Lung (tissue), 12 donors: ENCODE results near the gene GNA12. TPM values are rescaled to one million over a fixed set of nuclear protein-coding genes. Genes with fewer than 3 reads are reported as not detected.

ENCODE experiments used
- ATAC-seq: fragments of 200-7000 bp; cut with Tn5 transposase; one replicate; pipeline ENCODE4 v1.9.1; 2020; ENCODE audit warnings: moderate number of reproducible peaks; ENCODE audit not compliant: insufficient read depth, low FRiP score
- DNase-seq, 3 donors: peaks; one replicate each; pipeline ENCODE4 v3.0.0-alpha.2; 2013 to 2017
- H3K27ac ChIP-seq, 2 donors: one replicate each; pipeline ENCODE4 v1.5.1; 2013; ENCODE audit warnings: mild to moderate bottlenecking in 2 of 2, moderate library complexity in 2 of 2, control low read depth in 1 of 2, inconsistent platforms in 1 of 2, low read depth in 1 of 2, low read length in 1 of 2
- H3K27me3 ChIP-seq, 3 donors: one replicate each; pipeline ENCODE4 v1.5.1; 2013; ENCODE audit warnings: low read length in 2 of 3; ENCODE audit not compliant: control insufficient read depth in 3 of 3, insufficient read depth in 3 of 3
- H3K36me3 ChIP-seq, 4 donors: one replicate each; pipeline ENCODE4 v1.5.1; 2013; ENCODE audit warnings: low read length in 4 of 4, mild to moderate bottlenecking in 1 of 4, moderate library complexity in 1 of 4; ENCODE audit not compliant: control insufficient read depth in 4 of 4, insufficient read depth in 4 of 4
- H3K4me1 ChIP-seq, 5 donors: one replicate each; pipeline ENCODE4 v1.5.1; 2013; ENCODE audit warnings: low read length in 5 of 5, mild to moderate bottlenecking in 2 of 5, moderate library complexity in 1 of 5; ENCODE audit not compliant: control insufficient read depth in 5 of 5, insufficient read depth in 5 of 5
- H3K4me3 ChIP-seq: one replicate; pipeline ENCODE4 v1.5.1; 2013; ENCODE audit warnings: mild to moderate bottlenecking, control low read depth, moderate library complexity
- H3K9ac ChIP-seq, 2 donors: one replicate each; pipeline ENCODE4 v1.5.1; 2013; ENCODE audit warnings: low read length in 2 of 2, control low read depth in 1 of 2; ENCODE audit not compliant: insufficient read depth in 1 of 2
- H3K9me3 ChIP-seq, 4 donors: one replicate each; pipeline ENCODE4 v1.5.1; 2013; ENCODE audit warnings: low read length in 3 of 4, mild to moderate bottlenecking in 1 of 4, moderate library complexity in 1 of 4; ENCODE audit not compliant: control insufficient read depth in 4 of 4, insufficient read depth in 3 of 4
- WGBS, 2 donors: extraction: QIAGEN DNeasy Blood & Tissue Kit; methylation state at CpG; one replicate each; pipeline ENCODE4 v1.1.7; 2013; 5-methylcytosine and 5-hydroxymethylcytosine counted together
- polyA plus RNA-seq, 2 donors: library from polyadenylated mRNA; stranded (reverse); fragments of 200-250 nt; gene quantifications; one replicate each; pipeline ENCODE4 v1.2.1, GENCODE V29; 2013
- total RNA-seq, 2 donors: library from RNA; depleted of rRNA in 1 of 2; stranded (reverse); fragments of >200 nt in 1 of 2; gene quantifications; one replicate each; pipeline ENCODE4 v1.2.1, GENCODE V29; 2014 to 2021
- TF ChIP-seq, protein P1 (sequence below): IDR thresholded peaks from 2 replicates; pipeline ENCODE4 v1.5.1; 2012; ENCODE audit warnings: mild to moderate bottlenecking; ENCODE audit errors: control extremely low read depth, extremely low read depth
- donor health status: control.
- donor health status: control.
- donor health status: Bipolar disorder and iron deficiency.
- donor health status: healthy.
- donor health status: DM: yes; HTN: yes; CAD: no.

GNA12 gene
- total and polyA plus RNA-seq, 4 donors: 11.0 to 51.9 (median 33.5) TPM

DNA sequence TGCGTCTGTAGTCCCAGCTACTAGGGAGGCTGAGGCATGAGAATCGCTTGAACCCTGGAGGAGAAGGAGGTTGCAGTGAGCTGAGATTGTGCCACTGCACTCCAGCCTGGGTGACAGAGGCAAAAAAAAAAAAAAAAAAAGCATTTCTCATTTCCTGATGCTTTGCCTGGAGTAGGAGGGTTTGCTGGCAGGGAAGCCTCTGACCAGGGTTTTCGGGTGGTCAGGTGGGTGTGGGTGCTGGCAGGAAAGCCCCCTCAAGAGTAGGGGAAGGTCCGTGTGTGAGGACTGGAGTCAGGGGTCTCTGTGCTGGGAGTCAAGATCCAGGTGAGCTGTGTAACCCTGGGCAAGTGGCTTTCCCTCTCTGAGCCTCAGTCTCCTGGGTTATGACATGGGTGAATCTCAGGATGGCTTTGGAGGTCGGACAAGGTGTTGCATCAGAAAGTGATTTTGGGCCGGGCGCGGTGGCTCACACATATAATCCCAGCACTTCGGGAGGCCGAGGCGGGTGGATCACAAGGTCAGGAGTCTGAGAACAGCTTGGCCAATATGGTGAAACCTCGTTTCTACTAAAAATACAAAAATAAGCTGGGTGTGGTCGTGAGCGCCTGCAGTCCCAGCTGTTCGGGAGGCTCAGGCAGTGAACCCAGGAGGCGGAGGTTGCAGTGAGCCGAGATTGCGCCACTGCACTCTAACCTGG is 152.9 kb downstream of the GNA12 start:
- ATAC-seq: no peak
- TF ChIP-seq, protein P1, sequence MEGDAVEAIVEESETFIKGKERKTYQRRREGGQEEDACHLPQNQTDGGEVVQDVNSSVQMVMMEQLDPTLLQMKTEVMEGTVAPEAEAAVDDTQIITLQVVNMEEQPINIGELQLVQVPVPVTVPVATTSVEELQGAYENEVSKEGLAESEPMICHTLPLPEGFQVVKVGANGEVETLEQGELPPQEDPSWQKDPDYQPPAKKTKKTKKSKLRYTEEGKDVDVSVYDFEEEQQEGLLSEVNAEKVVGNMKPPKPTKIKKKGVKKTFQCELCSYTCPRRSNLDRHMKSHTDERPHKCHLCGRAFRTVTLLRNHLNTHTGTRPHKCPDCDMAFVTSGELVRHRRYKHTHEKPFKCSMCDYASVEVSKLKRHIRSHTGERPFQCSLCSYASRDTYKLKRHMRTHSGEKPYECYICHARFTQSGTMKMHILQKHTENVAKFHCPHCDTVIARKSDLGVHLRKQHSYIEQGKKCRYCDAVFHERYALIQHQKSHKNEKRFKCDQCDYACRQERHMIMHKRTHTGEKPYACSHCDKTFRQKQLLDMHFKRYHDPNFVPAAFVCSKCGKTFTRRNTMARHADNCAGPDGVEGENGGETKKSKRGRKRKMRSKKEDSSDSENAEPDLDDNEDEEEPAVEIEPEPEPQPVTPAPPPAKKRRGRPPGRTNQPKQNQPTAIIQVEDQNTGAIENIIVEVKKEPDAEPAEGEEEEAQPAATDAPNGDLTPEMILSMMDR: no peak
- Histone ChIP-seq H3K4me1 (peaks cover 0 to 16% (median 0%) of the 10 kb centered on the region in 5 donors), H3K27me3 (peaks cover 0 to 27% (median 23%) of the 10 kb centered on the region in 3 donors), H3K27ac (no peak overlapping the region), H3K36me3 (no peaks in the 10 kb centered on the region), H3K9ac (no peak overlapping the region), H3K4me3 (no peak overlapping the region), H3K9me3 (peaks cover 0 to 3% (median 0%) of the 10 kb centered on the region in 4 donors)
- WGBS, 2 donors: 76 to 85% methylated on average over 18 of the region's 18 CpGs
- no peak for DNase-seq

DNA sequence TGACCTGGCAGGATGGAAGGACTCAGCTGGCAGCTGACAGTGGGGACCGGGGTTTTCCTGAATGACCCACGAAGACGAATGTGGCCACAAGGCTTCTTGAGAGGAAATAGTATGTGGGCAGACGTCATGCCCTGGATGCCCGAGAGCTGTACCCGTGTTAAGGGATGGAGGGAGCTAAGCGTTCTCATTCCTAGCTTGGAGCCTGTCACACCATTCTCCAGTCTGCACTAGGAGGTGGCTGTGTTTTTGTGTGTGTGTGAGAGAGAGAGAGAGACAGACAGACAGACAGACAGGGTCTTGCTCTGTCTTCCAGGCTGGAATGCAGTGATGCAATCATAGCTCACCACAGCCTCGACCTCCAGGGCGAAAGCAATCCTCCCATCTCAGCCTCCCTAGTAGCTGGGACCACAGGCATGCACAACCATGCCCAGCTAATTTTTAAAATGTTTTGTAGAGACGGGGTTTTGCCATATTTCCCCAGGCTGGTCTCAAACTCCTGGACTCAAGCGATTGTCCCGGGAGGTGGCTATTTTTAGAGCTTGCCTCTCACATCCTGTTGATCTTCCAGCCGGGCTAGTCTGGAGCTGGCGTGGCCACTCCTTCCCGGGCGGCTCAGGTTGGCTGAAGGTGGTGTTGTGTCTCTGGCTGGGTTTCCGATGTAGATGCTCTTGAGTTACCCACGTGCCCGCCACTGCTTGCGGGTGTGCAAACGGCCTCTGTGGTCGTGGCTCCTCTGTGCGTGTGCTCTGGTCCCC is 154.0 kb downstream of the GNA12 start:
- Histone ChIP-seq H3K4me1 (peaks cover 0 to 16% (median 0%) of the 10 kb centered on the region in 5 donors), H3K36me3 (no peaks in the 10 kb centered on the region), H3K9ac (no peak overlapping the region), H3K27ac (no peak overlapping the region), H3K4me3 (no peak overlapping the region), H3K9me3 (peaks cover 0 to 3% (median 0%) of the 10 kb centered on the region in 4 donors), H3K27me3 (peaks cover 2 to 30% (median 23%) of the 10 kb centered on the region in 3 donors)
- no peak for DNase-seq
- 50 to 56% methylated on average over 23 of the region's 23 CpGs for WGBS, 2 donors
- TF ChIP-seq, protein P1: no peak
- no peak for ATAC-seq

DNA sequence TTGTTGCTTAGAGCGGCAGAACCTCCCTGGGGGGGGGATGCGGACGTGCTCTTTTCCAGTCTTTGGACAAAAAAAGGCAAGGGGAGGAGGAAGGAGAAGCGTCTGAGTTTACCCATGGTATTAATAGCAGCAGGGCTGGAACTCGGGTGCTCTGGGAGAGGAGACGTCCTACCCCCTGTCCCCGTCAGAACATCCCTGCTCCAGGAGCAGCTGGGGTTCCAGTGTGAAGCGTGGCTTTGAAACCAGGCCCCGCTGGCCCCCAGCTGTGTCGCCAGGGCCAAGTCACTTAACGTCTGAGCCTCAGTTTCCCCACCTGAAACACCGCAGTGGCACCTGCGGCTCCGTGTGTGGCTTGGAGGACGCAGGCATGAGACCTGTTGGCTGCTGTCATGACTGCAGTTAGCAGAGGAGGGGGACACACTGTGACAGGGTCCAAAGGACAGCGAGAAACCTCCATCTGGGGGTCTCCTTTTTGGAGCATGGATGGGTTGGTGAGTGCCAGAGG is 154.7 kb downstream of the GNA12 start:
- Histone ChIP-seq H3K4me3 (no peak overlapping the region), H3K9me3 (peaks cover 0 to 3% (median 0%) of the 10 kb centered on the region in 4 donors), H3K27ac (no peak overlapping the region), H3K9ac (no peak overlapping the region), H3K36me3 (no peaks in the 10 kb centered on the region), H3K4me1 (peaks cover 0 to 16% (median 0%) of the 10 kb centered on the region in 5 donors), H3K27me3 (peaks cover 2 to 30% (median 23%) of the 10 kb centered on the region in 3 donors)
- WGBS, 2 donors: 66 to 75% methylated on average over 14 to 16 of the region's 16 CpGs
- TF ChIP-seq, protein P1: no peak
- DNase-seq: no peak
- no peak for ATAC-seq
